GM12873 (cell line): ENCODE results near the gene COPRS.

Experiments used
- TF ChIP-seq, protein P1 (sequence below): IDR thresholded peaks from 2 replicates; pipeline ENCODE4 v1.5.1; 2012; ENCODE audit warnings: low read depth, mild to moderate bottlenecking, moderate library complexity, low read length, control low read depth; ENCODE audit not compliant: insufficient read depth; ENCODE audit errors: missing control alignments

The COPRS gene

DNA sequence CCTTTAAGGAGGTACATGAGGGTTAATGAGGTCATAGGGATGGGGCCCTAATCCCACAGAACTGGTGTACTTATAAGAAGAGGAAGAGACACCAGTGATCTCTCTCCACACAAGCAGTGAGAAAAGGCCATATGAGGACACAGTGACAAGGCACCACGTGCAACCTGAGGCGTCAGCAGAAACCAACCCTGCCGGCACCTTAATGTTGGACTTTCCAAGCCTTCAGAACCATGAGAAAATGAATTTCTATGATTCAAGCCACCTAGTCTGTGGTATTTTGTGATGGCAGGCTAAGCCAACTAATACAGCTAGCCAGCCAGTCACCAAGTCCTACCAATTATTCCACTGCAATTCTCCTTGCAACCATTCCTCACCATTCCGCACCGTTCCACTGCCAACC, 39.5 kb downstream of the COPRS start:
- TF ChIP-seq, protein P1, sequence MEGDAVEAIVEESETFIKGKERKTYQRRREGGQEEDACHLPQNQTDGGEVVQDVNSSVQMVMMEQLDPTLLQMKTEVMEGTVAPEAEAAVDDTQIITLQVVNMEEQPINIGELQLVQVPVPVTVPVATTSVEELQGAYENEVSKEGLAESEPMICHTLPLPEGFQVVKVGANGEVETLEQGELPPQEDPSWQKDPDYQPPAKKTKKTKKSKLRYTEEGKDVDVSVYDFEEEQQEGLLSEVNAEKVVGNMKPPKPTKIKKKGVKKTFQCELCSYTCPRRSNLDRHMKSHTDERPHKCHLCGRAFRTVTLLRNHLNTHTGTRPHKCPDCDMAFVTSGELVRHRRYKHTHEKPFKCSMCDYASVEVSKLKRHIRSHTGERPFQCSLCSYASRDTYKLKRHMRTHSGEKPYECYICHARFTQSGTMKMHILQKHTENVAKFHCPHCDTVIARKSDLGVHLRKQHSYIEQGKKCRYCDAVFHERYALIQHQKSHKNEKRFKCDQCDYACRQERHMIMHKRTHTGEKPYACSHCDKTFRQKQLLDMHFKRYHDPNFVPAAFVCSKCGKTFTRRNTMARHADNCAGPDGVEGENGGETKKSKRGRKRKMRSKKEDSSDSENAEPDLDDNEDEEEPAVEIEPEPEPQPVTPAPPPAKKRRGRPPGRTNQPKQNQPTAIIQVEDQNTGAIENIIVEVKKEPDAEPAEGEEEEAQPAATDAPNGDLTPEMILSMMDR: no peak

DNA sequence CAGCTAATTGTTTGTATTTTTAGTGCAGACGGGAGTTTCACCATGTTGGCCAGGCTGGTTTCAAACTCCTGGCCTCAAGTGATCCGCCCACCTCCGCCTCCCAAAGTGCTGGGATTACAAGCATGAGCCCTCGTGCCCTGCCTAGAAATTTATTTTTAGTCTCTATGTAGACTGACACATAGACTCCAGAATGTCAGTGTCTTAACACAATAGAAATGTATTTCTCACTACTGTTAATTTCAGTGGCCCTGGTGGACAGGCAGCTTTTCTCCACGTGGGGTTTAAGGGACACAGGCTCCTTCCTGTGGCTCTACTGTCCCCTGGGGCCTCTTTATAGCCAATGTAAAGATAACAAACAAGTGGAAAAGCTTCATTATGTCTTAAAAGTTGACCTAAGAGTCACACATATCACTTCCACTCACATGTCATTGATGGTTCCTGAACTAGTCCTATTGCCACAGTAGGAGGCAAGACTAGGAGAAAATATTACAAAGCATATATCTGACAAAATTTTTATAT, 43.8 kb downstream of the COPRS start:
- TF ChIP-seq, protein P1: no peak

DNA sequence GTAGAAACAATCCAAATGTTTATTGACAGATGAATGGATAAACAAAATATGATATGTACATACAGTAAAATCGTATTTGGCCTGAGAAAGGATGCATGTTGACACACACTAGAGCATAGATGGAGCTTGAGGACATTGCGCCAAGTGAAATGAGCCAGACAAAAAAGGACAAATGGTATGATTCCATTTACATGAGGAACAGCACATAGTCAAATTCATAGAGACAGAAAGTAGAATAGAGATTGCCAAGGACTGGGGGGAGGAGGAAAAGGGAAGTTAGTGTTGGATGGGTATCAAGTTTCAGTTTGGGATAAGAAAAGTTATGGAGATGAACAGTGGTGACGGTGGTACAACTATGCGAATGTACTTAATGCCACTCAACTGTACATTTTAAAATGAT, 47.9 kb downstream of the COPRS start:
- TF ChIP-seq, protein P1: no peak

DNA sequence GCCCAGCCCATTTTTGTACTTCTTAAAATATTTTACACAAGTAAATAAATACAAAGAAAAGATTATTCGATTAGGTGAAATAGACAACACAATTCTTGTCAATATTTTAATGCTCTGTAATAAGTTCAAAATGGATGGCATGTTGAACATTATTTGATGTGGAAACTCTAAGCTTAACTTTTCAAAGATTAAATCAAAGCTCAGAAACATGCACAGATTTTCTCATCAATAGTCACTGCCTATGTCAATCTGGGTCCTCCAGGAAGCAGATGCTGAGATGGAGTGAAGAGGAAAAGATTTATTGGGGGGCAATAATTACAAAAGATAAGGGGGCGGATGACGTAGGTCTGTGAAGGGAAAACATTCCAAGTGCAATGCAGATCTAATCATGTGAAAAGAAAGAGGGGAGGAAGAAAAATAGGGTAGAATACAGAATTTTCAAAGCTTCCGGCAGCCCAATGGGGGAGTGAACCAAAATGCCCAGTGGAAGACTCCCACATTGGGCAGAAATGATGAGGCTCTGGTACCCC, 50.5 kb downstream of the COPRS start:
- TF ChIP-seq, protein P1: no peak

DNA sequence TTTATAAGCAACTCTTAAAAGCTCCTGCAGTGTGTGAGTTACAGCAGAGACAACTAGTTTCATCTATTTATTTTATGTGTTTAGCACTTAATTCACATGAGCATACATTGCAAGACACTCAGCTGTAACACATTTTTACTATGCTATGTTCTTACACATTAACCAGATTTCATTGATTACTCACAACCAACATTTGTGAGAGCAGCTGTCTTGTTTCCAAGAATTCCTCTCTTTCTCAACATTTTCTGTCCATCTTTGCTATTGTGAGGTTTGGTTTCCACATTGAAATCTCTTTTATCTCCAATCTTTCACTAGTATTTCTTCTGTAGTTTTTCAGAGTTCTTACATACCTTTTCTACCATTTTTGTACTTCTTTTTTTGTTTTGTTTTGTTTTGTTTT, 51.2 kb downstream of the COPRS start:
- TF ChIP-seq, protein P1: no peak

DNA sequence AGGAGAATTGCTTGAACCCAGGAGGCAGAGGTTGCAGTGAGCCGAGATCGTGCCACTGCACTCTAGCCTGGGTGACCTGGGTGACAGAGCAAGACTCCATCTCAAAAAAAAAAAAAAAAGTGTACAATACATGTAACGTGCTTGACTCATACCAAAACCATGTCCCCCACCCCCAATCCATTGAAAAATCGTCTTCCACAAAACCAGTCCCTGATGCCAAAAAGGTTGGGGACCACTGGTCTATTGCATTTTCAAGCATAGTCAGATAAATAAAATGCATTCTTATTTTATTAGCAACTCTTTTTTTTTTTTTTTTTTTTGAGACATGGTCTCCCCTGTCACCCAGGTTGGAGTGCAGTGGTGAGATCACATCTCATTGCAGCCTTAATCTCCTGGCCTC, 52.1 kb downstream of the COPRS start:
- TF ChIP-seq, protein P1: no peak

DNA sequence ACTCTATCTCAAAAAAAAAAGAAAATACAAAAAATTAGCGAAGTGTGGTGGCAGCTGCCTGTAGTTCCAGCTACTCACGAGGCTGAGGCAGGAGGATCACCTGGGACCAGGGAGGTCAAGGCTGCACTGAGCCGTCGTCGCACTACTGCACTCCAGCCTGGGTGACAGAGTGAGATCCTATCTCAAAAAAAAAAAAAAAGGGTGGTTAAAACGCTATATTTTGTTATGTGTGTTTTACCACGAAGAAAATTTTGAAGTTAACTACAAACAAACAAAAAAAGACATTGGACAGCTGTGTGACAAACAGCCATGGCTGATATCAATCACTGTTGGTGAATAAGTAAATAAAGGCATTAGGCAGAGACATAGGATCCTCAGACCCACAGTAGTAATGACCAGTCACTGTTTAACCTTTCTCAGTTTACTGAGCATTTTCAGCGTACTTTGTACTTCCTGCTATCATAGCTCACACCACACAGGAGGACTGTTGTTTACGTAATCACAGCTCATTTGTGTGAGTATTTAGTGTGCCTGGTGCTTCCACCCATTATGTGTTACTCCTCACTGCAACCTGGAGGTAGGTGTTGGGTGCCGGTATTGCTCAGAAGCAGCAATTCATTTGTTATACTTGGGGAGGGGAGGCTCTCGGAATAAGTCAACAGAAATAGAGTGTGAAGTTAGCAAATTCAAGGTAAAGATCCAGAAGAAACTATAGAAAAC, 55.4 kb downstream of the COPRS start:
- TF ChIP-seq, protein P1: no peak
